ENCODE results near the gene COL28A1.

DNA sequence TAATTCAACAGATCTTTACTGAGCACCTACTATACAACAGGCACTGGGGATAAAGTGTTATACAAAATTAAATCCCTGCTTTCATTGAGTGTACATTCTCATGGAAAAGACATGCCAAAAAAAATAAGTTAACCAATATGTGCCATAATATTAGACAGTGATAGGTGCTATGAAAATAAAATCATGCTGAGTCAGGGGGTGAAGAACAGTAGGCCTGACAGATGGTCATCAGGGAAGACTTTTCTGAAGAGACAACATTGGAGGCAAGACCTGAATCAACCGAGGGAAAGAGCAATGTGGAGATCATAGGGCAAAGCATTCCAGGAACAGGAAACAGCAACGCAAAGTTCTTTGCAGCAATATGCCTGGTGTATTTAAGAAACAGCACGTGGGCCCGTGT, 217.8 kb downstream of the COL28A1 start:
- TF ChIP-seq, protein P1, sequence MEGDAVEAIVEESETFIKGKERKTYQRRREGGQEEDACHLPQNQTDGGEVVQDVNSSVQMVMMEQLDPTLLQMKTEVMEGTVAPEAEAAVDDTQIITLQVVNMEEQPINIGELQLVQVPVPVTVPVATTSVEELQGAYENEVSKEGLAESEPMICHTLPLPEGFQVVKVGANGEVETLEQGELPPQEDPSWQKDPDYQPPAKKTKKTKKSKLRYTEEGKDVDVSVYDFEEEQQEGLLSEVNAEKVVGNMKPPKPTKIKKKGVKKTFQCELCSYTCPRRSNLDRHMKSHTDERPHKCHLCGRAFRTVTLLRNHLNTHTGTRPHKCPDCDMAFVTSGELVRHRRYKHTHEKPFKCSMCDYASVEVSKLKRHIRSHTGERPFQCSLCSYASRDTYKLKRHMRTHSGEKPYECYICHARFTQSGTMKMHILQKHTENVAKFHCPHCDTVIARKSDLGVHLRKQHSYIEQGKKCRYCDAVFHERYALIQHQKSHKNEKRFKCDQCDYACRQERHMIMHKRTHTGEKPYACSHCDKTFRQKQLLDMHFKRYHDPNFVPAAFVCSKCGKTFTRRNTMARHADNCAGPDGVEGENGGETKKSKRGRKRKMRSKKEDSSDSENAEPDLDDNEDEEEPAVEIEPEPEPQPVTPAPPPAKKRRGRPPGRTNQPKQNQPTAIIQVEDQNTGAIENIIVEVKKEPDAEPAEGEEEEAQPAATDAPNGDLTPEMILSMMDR (IDR thresholded peaks at IDR 0.05; ENCODE audit: insufficient read depth, low read length, poor library complexity, severe bottlenecking) = no peak
- TF ChIP-seq EZH2phosphoT487 (conservative IDR thresholded peaks at IDR 0.05; ENCODE audit: low read length) = no peak

Data from SU-DHL-6 (cell line).